Raji (cell line): Measurements from ENCODE around the gene RXRA.

Experiments used
- POLR2A ChIP-seq: IDR thresholded peaks from 2 replicates; pipeline ENCODE4 v1.6.1; 2011; ENCODE audit warnings: low read depth, low read length, control low read depth; ENCODE audit not compliant: insufficient read depth

Gene RXRA

DNA sequence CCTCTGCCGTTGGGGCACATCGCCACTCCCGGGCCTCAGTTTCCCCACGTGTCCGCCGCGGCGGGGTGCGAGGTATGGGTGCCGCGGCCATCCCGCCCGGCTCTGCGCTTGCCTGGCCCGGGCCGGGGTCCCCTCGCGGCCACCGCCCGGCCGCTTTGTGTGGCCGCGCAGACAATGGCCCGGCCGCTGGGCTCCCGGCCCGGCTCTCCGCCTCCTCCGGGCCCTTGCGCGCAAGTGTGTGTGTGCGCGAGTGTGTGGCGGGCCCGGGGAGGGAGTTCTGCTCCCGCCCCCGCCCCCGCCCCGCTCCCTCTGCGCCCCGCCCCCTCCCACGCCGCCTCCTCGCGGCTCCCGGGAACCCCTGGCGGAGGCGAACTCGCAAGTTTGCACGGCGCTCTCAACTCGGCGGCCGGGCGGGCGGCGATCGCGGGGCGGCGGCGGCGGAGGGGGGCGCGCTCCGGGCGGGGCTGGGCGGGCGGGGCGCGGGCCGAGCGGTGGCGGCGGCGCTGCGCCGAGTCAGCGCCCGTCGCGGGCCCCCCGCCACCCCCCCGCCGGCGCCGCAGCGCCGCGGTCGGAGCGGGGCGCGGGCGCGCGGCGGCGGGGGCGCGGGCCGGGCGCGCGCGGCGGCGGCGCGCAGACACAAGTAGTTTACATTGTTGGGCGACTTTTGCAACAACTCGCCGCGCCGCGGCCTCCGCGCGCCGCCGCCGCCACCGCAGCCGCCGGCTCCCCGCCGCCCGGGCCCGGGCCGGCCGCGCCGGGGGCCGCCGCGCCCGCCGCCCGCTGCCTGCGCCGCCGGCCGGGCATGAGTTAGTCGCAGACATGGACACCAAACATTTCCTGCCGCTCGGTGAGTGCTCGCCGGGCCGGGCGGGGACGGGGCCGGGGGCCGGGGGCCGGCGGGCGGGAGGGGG lies at the start of gene RXRA:
Gene RXRA, plus strand, starts transcription at position 643 of the 911 bp plus-strand sequence. Its CDS starts 177 bp downstream, at position 820.
- no peak for TF ChIP-seq POLR2A

DNA sequence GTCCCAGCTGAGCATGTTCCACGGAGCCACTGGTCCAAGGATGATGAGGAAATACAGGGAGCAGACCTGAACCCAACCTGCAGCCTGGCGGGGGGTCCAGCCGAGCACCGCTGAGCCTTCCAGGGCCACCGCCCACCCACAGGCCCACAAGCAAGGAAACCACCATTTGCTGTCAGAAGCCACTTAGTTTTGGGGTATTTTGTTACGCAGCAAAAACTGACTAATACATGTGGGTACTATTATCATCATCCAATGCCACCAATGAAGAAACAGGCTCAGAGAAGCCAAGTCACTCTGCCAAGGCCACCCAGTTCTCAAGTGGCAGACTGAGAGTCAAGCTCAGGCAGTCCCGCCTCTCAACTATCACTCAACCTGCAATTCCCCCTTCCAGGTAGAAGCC lies 48.0 kb upstream of the RXRA start:
- no peak for TF ChIP-seq POLR2A

DNA sequence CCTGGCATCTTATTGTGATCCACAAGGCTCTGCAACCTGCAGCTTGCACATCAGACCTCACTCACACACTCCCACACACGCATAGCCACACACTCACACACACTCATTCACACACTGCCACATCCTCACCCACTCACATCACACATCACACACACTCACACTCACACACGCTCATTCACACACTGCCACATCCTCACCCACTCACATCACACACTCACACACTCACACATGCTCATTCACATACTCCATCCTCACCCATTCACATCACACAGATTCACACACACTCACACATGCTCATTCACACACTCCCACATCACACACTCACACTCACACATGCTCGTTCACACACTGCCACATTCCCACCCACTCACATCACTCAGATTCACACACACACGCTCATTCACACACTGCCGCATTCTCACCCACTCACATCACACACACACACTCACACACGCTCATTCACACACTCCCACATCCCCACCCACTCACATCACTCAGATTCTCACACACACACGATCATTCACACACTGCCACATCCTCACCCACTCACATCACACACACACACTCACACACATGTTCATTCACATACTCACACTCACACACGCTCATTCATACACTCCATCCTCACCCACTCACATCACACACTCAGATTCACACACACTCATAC lies 47.1 kb upstream of the RXRA start:
- TF ChIP-seq POLR2A: no peak

DNA sequence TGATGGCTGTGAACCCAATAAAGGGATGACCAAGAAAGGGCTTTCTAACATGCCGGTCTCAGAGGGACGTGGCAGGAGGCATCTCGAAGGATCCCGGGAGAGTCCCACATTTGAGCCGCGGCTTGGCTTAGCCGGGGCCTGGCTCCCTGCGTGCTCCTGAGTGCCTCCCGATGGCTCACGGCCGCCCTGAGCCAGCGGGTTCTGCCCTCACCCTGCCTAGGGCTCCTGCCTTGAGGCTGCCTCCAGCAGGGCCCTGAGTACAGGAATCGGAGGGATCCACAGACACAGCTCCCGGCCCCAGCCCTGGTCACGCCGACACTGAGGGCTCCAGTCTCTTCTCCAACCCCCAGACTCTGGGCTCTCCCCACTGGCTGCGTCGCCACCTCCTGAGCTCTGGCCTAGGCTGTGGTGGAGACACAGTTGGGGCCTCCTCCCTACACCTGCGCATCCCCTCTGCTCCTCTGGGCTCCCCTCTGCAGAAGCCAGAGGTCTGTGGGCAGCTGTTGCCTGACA lies 44.1 kb upstream of the RXRA start:
- no peak for TF ChIP-seq POLR2A

DNA sequence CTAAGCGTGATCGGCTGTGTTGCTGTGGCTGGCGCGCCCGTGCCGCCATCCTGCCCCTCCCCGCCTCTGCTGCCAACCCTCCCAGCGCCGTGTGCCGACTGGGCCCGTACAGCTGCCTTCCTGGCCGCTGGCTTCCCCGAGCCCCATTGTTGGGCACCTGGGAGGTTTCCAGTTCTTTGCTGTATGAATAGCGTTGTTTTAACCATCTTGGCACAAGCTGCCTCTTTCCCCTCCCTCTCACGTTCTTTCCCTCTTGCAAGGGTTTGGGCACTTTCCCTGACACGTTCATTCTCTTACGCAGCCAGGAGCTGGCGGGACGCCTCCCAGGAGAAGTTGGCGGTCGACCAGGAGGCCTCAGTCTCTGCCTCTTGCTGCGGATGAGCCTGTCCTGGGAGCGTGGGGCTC lies 43.1 kb upstream of the RXRA start:
- no peak for TF ChIP-seq POLR2A

DNA sequence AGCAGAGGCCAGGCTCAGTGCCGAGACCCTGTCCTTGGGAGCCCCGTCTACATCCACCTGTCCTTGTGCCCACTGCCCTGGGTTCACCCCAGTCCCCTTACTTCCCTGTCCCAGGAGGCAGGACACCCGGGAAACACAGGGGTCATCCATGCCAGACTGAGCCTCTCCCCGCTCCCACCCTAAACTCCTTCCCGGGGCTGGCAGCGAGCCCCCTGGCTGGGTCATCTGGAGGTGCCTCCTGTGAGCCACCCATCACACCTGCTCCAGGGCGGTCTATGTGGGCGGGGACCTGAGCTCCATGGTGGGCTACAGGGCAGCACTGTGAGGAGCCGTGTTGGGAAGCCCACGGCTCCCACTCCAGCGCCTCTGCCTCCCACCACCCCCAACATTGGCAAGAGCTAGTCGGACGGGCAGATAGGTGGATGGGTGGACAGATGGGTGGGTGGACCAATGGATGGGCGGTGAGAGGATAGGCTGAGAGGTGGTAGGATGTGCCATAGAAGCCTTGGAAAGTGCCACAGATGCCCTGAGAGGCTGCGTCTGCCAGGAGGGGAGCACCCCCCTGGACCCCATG lies 42.5 kb upstream of the RXRA start:
- TF ChIP-seq POLR2A: no peak

DNA sequence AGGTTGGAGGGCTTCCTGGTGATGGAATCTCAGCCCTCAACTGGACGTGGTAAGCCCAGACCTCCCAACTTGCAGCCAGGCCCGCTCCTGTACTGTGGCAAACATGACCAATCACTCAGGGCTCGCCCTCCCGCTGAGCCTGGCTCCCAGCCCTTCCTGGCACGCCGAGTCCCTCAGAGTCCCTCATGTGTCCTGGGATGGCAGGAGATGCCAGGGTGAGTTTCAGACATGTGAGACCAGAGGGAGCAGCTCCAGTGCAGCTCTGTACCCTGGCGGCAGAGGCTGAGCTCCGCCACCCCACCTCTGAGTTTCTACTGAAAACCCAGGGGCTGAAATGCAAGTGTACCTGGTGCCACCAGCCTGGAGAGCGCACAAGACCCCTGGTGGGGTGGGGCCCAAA lies 42.0 kb upstream of the RXRA start:
- no peak for TF ChIP-seq POLR2A

DNA sequence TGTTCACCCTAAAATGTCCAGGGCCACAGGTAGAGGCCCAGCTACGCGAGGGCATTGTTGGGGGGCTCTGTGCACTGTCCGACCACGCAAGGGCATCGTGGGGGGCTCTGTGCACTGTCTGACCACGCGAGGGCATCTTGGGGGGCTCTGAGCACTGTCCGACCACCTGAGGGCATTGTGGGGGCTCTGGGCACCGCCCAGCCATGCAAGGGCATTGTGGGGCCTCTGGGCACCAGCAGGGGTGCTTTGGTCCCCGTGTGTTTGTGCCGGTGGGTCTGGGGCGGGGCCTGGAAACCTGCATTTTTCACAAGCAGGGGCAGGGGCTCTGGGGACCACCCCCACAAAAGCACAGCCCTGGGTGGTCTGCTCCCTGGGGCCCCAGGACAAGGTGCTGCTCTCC lies 41.5 kb upstream of the RXRA start:
- TF ChIP-seq POLR2A: no peak

DNA sequence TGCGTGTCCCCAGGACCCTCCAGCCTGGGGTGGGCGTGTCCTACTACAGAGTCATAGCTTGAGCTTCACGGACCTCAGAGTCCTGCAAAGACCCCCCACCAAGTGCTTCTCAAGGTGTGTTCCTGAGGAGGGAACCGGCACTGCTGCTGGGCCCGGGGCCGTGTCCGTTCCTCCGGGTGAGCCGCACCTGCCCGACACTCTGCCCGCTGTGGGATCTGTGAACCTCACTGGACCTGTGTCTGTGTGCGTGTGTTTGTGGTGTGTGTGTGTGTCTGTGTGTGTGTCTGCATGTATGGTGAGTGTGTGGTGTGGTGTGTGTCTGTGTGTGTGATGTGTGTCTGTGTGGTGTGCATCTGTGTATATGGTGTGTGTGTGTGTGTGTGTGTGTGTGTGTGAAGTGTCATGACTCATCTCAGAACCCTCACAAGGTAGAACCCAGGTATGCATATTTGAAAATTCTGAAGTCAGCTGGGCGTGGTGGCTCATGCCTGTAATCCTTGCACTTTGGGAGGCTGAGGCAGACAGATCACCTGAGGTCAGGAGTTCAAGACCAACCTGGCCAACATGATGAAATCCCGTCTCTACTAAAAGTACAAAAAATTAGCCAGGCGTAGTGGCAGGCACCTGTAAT lies 40.9 kb upstream of the RXRA start:
- no peak for TF ChIP-seq POLR2A

DNA sequence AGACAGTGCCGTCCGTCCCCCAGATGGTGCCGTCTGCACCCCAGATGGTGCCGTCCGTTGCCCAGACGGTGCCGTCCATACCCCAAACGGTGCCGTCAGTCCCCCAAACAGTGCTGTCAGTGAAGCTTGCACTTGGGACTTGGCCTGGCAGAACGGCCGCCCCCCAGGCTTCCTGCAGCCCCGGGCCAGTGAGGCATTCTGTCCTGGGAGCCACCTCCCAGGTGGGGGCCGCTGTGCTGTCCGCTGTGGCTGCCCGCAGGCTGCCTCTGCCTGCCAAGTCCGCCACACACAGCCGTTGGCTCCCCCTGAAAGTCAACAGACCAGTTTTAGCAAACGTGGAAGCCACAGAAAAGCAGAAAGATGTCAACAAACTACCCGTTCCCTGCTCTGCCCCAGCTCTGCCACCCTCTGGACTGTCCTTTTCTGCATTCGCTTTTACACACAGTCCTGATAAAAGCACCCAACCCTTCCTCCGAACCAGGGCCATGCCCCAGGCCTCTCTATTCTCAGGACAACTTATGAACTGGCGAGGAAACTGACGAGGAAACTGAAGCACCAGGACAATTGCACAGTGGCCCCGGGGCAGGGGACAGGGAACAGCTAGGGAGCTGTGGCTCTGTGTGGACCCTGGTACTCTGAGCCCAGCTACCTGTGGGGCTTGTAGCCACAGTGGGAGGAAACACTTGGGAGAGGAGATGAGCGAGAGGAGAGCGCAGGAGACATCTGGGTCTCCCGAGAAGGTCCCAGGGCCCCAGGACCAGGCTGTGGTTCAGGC lies 39.6 kb upstream of the RXRA start:
- no peak for TF ChIP-seq POLR2A

DNA sequence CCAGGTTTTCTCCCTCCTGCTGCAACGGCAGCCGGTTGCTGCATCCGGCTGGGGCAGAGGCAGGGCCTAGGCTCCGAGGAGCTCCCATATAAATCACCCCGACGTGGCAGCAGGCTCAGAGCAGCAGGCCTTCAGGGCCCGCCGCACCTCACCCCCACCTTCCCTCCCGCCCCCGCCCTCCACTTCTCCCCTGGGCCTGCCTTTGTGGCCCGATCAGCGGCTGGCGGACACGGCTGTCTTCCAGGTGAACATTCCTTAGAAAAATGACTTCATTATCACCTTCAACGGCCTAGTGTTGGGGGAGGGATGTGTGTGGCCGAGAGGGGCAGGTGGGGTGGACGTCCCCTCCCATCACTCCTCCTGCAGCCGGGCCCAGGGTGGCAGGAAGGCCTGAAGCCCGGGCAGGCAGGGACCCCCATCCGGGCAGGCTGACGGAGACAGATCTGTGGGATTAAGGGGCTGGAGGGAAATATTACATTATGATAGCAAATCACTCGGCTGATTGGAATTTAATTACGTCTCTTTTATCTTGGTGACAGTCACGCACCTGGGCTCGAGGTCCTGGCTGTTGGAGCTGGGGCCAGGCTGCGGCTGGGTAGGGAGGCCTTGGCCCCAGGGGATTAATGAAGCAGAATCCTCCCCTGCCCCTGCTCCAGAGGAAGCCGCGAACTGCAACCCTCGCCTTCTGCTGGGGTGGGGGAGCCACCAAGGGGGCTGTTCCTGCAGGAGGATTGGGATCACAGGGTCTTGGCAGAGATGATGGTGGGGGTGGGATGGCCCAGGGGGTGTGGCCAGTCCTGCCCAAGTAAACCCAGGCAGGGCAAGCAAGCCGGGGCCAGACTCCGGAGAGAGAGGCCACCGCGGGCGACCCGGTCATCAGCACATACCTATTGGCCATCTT lies 38.4 kb upstream of the RXRA start:
- TF ChIP-seq POLR2A: no peak

DNA sequence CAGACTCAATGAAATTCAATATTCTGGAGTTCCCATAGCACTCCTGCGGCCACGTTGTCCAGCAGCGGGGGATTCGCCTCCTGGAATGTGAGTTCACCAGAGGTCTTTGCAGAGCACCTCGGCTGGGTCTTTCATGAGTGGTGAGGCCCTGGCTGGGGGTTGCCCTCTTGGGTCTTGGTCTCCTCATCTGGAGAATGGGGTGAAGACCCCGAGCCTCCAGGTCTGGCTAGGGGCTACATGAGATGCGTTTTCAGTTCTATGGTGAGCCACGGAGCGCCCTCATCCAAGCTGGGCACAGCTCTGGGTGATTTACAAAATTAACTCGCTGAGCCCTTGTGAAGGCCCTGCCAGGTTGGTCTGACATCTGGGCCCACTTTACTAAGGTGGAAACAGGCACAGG lies 37.5 kb upstream of the RXRA start:
- no peak for TF ChIP-seq POLR2A

DNA sequence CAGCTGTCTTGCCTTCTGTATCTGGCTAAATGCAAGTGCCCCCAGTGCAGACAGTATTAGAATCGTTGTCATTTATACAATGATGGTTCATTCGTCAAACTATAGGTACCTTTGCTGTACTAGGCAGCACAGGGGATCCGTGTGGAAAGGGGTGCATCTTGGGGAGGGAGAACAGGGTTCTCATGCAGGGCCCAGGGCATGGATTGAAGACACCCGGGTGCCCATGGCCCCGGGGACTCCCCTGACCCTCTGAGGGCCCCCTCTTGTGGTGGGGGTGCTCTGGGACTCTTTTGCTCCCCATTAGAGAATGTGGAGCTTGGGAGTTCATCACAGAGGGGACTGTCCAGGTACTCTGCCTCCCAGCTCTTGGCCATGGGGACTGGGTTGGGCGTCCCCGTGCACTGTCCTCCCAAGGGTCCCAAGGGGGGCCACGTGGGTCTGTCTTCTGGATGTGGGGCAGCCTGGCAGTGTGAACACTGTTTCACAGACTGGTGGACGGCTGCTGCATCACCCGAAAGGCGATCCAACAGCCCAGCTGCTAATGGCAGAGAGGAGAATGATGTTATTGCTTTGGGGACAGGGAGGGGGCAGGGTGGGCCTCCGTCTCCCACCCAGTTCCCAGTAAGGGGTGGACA lies 36.9 kb upstream of the RXRA start:
- no peak for TF ChIP-seq POLR2A
